Regular cardiac myocyte (primary cell): Measurements from ENCODE around the gene CEP41. TPM values are rescaled to one million over a fixed set of nuclear protein-coding genes. Genes with fewer than 3 reads are reported as not detected.

ENCODE experiments used
- total RNA-seq: library from RNA; depleted of rRNA; stranded (reverse); fragments of >200 nt; gene quantifications from 2 replicates; pipeline ENCODE4 v1.2.3, GENCODE V29; 2014

CEP41 gene
- 12.1 and 22.4 TPM in 2 replicates for total RNA-seq

GRCh38 chr7:130440527-130441365, at the start of gene CEP41:
TSS of gene CEP41 (minus strand) at chr7:130441016. CDS start at chr7:130440966, 50 bp downstream.

GRCh38 chr7:130379921-130380860, 60.6 kb downstream of the CEP41 start, which contains the start of gene CPA1:
TSS of gene CPA1 (plus strand) at chr7:130380494. CDS start at chr7:130380521, 27 bp downstream.

GRCh38 chr7:130344271-130344866, 96.4 kb downstream of the CEP41 start, which contains the start of gene CPA5:
TSS of gene CPA5 (plus strand) at chr7:130344816. CDS start at chr7:130346486, 1,670 bp downstream.

Other genes with a start within 250 kb of the CEP41 start
- 6.8 and 11.9 TPM in 2 replicates for gene TMEM209, start 235.6 kb downstream of the CEP41 start, total RNA-seq
- gene SSMEM1, start 233.2 kb downstream of the CEP41 start, total RNA-seq = 0.19 TPM in 1 of 2 replicates, not detected in the other
- gene CPA2, start 174.2 kb downstream of the CEP41 start, total RNA-seq = not detected in 2 replicates
- gene CPA4, start 147.9 kb downstream of the CEP41 start, total RNA-seq = 24.3 and 61.4 TPM in 2 replicates
- not detected in 2 replicates for gene CPA5, start 96.2 kb downstream of the CEP41 start, total RNA-seq
- gene CPA1, start 60.5 kb downstream of the CEP41 start, total RNA-seq = not detected in 2 replicates
- 384 and 397 TPM in 2 replicates for gene MEST, start 51.1 kb upstream of the CEP41 start, total RNA-seq
- 25.9 and 26.2 TPM in 2 replicates for gene COPG2, start 227.7 kb upstream of the CEP41 start, total RNA-seq
- gene TSGA13, start 245.5 kb upstream of the CEP41 start, total RNA-seq = not detected in 2 replicates